WTC11 (cell line): ENCODE measurements around the gene IL7R. TPM values are rescaled to one million over a fixed set of nuclear protein-coding genes. Genes with fewer than 3 reads are reported as not detected.

Experiments
- ATAC-seq: fragments of 200-7000 bp; cut with Tn5 transposase; 2 replicates; pipeline ENCODE4 v1.10.0; 2021; ENCODE audit warnings: mild to moderate bottlenecking, moderate library complexity
- CTCF ChIA-PET: fragments of 300-600 bp; sonication (Branson Sonifier 250); formaldehyde crosslinking; loops from one replicate; lab custom pipeline; 2021; ENCODE audit warnings: antibody characterized with exemption; lab: Charles Lee
- POLR2A ChIA-PET: fragments of 350-600 bp; sonication (Branson Sonifier 250); formaldehyde crosslinking; loops from one replicate; lab custom pipeline; 2021; ENCODE audit warnings: antibody characterized with exemption; lab: Charles Lee
- DNase-seq: peaks from one replicate; pipeline ENCODE4 v3.0.0; 2021; ENCODE audit warnings: low spot score
- H3K27ac Mint-ChIP-seq: 2 replicates; pipeline ENCODE4 v1.8.0; 2021; ENCODE audit warnings: mixed read lengths
- H3K27me3 Mint-ChIP-seq: 2 replicates; pipeline ENCODE4 v1.8.0; 2021; ENCODE audit warnings: low read depth, mild to moderate bottlenecking, moderate library complexity, mixed read lengths
- H3K36me3 Mint-ChIP-seq: 2 replicates; pipeline ENCODE4 v1.8.0; 2021; ENCODE audit warnings: mixed read lengths
- H3K4me1 Mint-ChIP-seq: 2 replicates; pipeline ENCODE4 v1.8.0; 2022; ENCODE audit warnings: mixed read lengths
- H3K4me3 Mint-ChIP-seq: 2 replicates; pipeline ENCODE4 v1.8.0; 2021; ENCODE audit warnings: mild to moderate bottlenecking, moderate library complexity, mixed read lengths
- H3K9me3 Mint-ChIP-seq: 2 replicates; pipeline ENCODE4 v1.8.0; 2021; ENCODE audit warnings: mixed read lengths
- CDX4 ChIP-seq: fragments of 250-450 bp; sonication (Bioruptor Pico); IDR thresholded peaks from 2 replicates; pipeline ENCODE4 v1.9.0; 2021; ENCODE audit warnings: moderate library complexity, mild to moderate bottlenecking, inconsistent platforms, borderline replicate concordance
- ETV6 ChIP-seq: sonication (generic); formaldehyde crosslinking; IDR thresholded peaks from 2 replicates; pipeline ENCODE4 v1.8.1; 2022; ENCODE audit warnings: mild to moderate bottlenecking, missing genetic modification reagents
- FOXK1 ChIP-seq: sonication (generic); formaldehyde crosslinking; IDR thresholded peaks from 2 replicates; pipeline ENCODE4 v1.8.0; 2022; ENCODE audit warnings: mild to moderate bottlenecking, moderate library complexity, missing genetic modification reagents
- FOXP1 ChIP-seq: sonication (generic); formaldehyde crosslinking; IDR thresholded peaks from 2 replicates; pipeline ENCODE4 v1.8.0; 2022; ENCODE audit warnings: missing genetic modification reagents, mild to moderate bottlenecking, moderate library complexity, borderline replicate concordance
- MAX ChIP-seq: sonication (generic); formaldehyde crosslinking; IDR thresholded peaks from 2 replicates; pipeline ENCODE4 v1.8.0; 2022; ENCODE audit warnings: mild to moderate bottlenecking, missing genetic modification reagents
- OVOL2 ChIP-seq: fragments of 250-450 bp; sonication (Bioruptor Pico); IDR thresholded peaks from 2 replicates; pipeline ENCODE4 v1.9.0; 2021; ENCODE audit warnings: mild to moderate bottlenecking, borderline replicate concordance
- RELA ChIP-seq: sonication (generic); formaldehyde crosslinking; IDR thresholded peaks from 2 replicates; pipeline ENCODE4 v1.8.1; 2022; ENCODE audit warnings: missing genetic modification reagents, mild to moderate bottlenecking, borderline replicate concordance
- ZBTB21 ChIP-seq: sonication (generic); formaldehyde crosslinking; IDR thresholded peaks from 2 replicates; pipeline ENCODE4 v1.8.1; 2023; ENCODE audit warnings: mild to moderate bottlenecking, missing genetic modification reagents, borderline replicate concordance
- ZNF416 ChIP-seq: fragments of 250-450 bp; sonication (Bioruptor Pico); IDR thresholded peaks from 2 replicates; pipeline ENCODE4 v1.9.0; 2021; ENCODE audit warnings: mild to moderate bottlenecking, inconsistent platforms
- total RNA-seq: library from RNA; stranded (reverse); gene quantifications from 3 replicates; pipeline ENCODE4 v1.2.3, GENCODE V29; 2021
- TF ChIP-seq, protein P1 (sequence below): fragments of 250-450 bp; sonication (Bioruptor Pico); IDR thresholded peaks from 2 replicates; pipeline ENCODE4 v1.9.0; 2021; ENCODE audit warnings: mild to moderate bottlenecking, borderline replicate concordance
- TF ChIP-seq, protein P2 (sequence below): fragments of 250-450 bp; sonication (Bioruptor Pico); IDR thresholded peaks from 2 replicates; pipeline ENCODE4 v1.9.0; 2021; ENCODE audit warnings: mild to moderate bottlenecking
- TF ChIP-seq, protein P3 (sequence below): fragments of 200-600 bp; IDR thresholded peaks from 2 replicates; pipeline ENCODE4 v1.8.0; 2022; ENCODE audit warnings: antibody characterized with exemption
- TF ChIP-seq, protein P4 (sequence below): sonication (generic); formaldehyde crosslinking; IDR thresholded peaks from 2 replicates; pipeline ENCODE4 v1.8.1; 2022; ENCODE audit warnings: low read depth, mild to moderate bottlenecking, moderate library complexity, missing genetic modification reagents, borderline replicate concordance

IL7R gene
- total RNA-seq, 1 experiment from 2014 or later = 0.57 TPM

GRCh38 chr5:35859101-35859661 lies 2.5 kb downstream of the IL7R start:
- peaks cover 16% of the 10 kb centered on the region; the same call in 1 of the 2 replicates for H3K9me3 Mint-ChIP-seq
- H3K27ac Mint-ChIP-seq = no peak overlapping the region
- peaks cover 37% of the 10 kb centered on the region for H3K4me1 Mint-ChIP-seq
- H3K4me3 Mint-ChIP-seq = no peak overlapping the region
- no peak for DNase-seq
- POLR2A ChIA-PET = no interaction called here
- no peaks in the 10 kb centered on the region; the same call in 1 of the 2 replicates for H3K27me3 Mint-ChIP-seq
- H3K36me3 Mint-ChIP-seq = no peaks in the 10 kb centered on the region
- CTCF ChIA-PET = interaction anchor here (1.2 kb wide), 1 partner anchor 67 kb away, joined by 3 read pairs; no protein-coding TSS in a partner anchor
- no peak for TF ChIP-seq ZBTB21 (CRISPR knock-in tag)
- no peak for TF ChIP-seq OVOL2 (CRISPR knock-in tag)
- no peak for TF ChIP-seq MAX (CRISPR knock-in tag)
- no peak for TF ChIP-seq ZNF416 (CRISPR knock-in tag)
- TF ChIP-seq, all 79 proteins: peak for 0
- ATAC-seq = peak; percentile 73

DNA sequence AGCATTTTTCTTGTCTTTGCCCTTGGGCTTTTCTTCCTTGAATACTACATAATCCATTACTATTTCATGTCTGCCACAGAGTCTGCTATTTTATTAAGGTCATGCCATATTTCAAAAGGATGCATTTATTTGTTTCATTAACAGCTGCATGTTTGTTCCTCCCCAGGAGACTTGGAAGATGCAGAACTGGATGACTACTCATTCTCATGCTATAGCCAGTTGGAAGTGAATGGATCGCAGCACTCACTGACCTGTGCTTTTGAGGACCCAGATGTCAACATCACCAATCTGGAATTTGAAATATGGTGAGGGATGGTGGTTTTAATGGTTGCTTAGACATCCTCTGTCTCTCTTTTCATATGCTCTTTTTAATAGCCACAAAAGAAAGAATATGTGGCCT lies 4.0 kb downstream of the IL7R start:
- peaks cover 6% of the 10 kb centered on the region; the same call in 1 of the 2 replicates for H3K36me3 Mint-ChIP-seq
- DNase-seq = no peak
- H3K27ac Mint-ChIP-seq = no peak overlapping the region
- peaks cover 3% of the 10 kb centered on the region; the same call in 1 of the 2 replicates for H3K27me3 Mint-ChIP-seq
- CTCF ChIA-PET = no interaction called here
- H3K4me1 Mint-ChIP-seq = peaks cover 37% of the 10 kb centered on the region
- peak; percentile 53 for ATAC-seq
- POLR2A ChIA-PET = no interaction called here
- TF ChIP-seq FOXK1 (no peak), ETV6 (CRISPR knock-in tag) (no peak), FOXP1 (CRISPR knock-in tag) (no peak), CDX4 (CRISPR knock-in tag) (no peak), RELA (no peak), ZNF416 (CRISPR knock-in tag) (no peak)
- TF ChIP-seq, protein P1, sequence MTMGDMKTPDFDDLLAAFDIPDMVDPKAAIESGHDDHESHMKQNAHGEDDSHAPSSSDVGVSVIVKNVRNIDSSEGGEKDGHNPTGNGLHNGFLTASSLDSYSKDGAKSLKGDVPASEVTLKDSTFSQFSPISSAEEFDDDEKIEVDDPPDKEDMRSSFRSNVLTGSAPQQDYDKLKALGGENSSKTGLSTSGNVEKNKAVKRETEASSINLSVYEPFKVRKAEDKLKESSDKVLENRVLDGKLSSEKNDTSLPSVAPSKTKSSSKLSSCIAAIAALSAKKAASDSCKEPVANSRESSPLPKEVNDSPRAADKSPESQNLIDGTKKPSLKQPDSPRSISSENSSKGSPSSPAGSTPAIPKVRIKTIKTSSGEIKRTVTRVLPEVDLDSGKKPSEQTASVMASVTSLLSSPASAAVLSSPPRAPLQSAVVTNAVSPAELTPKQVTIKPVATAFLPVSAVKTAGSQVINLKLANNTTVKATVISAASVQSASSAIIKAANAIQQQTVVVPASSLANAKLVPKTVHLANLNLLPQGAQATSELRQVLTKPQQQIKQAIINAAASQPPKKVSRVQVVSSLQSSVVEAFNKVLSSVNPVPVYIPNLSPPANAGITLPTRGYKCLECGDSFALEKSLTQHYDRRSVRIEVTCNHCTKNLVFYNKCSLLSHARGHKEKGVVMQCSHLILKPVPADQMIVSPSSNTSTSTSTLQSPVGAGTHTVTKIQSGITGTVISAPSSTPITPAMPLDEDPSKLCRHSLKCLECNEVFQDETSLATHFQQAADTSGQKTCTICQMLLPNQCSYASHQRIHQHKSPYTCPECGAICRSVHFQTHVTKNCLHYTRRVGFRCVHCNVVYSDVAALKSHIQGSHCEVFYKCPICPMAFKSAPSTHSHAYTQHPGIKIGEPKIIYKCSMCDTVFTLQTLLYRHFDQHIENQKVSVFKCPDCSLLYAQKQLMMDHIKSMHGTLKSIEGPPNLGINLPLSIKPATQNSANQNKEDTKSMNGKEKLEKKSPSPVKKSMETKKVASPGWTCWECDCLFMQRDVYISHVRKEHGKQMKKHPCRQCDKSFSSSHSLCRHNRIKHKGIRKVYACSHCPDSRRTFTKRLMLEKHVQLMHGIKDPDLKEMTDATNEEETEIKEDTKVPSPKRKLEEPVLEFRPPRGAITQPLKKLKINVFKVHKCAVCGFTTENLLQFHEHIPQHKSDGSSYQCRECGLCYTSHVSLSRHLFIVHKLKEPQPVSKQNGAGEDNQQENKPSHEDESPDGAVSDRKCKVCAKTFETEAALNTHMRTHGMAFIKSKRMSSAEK (CRISPR knock-in tag) = no peak
- TF ChIP-seq, protein P2, sequence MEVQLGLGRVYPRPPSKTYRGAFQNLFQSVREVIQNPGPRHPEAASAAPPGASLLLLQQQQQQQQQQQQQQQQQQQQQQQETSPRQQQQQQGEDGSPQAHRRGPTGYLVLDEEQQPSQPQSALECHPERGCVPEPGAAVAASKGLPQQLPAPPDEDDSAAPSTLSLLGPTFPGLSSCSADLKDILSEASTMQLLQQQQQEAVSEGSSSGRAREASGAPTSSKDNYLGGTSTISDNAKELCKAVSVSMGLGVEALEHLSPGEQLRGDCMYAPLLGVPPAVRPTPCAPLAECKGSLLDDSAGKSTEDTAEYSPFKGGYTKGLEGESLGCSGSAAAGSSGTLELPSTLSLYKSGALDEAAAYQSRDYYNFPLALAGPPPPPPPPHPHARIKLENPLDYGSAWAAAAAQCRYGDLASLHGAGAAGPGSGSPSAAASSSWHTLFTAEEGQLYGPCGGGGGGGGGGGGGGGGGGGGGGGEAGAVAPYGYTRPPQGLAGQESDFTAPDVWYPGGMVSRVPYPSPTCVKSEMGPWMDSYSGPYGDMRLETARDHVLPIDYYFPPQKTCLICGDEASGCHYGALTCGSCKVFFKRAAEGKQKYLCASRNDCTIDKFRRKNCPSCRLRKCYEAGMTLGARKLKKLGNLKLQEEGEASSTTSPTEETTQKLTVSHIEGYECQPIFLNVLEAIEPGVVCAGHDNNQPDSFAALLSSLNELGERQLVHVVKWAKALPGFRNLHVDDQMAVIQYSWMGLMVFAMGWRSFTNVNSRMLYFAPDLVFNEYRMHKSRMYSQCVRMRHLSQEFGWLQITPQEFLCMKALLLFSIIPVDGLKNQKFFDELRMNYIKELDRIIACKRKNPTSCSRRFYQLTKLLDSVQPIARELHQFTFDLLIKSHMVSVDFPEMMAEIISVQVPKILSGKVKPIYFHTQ (CRISPR knock-in tag) = no peak
- TF ChIP-seq, protein P3, sequence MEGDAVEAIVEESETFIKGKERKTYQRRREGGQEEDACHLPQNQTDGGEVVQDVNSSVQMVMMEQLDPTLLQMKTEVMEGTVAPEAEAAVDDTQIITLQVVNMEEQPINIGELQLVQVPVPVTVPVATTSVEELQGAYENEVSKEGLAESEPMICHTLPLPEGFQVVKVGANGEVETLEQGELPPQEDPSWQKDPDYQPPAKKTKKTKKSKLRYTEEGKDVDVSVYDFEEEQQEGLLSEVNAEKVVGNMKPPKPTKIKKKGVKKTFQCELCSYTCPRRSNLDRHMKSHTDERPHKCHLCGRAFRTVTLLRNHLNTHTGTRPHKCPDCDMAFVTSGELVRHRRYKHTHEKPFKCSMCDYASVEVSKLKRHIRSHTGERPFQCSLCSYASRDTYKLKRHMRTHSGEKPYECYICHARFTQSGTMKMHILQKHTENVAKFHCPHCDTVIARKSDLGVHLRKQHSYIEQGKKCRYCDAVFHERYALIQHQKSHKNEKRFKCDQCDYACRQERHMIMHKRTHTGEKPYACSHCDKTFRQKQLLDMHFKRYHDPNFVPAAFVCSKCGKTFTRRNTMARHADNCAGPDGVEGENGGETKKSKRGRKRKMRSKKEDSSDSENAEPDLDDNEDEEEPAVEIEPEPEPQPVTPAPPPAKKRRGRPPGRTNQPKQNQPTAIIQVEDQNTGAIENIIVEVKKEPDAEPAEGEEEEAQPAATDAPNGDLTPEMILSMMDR = no peak
- TF ChIP-seq, protein P4, sequence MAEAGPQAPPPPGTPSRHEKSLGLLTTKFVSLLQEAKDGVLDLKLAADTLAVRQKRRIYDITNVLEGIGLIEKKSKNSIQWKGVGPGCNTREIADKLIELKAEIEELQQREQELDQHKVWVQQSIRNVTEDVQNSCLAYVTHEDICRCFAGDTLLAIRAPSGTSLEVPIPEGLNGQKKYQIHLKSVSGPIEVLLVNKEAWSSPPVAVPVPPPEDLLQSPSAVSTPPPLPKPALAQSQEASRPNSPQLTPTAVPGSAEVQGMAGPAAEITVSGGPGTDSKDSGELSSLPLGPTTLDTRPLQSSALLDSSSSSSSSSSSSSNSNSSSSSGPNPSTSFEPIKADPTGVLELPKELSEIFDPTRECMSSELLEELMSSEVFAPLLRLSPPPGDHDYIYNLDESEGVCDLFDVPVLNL (CRISPR knock-in tag) = no peak
- no peak overlapping the region for H3K4me3 Mint-ChIP-seq
- H3K9me3 Mint-ChIP-seq = peaks cover 26% of the 10 kb centered on the region
